DMS114 treated with DMSO at 0.1 percent for 48 hours (cell line): ENCODE results near the gene CAPN15.

Experiments
- DNase-seq: peaks from one replicate; lab custom pipeline; 2025; ENCODE audit not compliant: unreplicated experiment; lab: John Stamatoyannopoulos, UW

The CAPN15 gene

DNA sequence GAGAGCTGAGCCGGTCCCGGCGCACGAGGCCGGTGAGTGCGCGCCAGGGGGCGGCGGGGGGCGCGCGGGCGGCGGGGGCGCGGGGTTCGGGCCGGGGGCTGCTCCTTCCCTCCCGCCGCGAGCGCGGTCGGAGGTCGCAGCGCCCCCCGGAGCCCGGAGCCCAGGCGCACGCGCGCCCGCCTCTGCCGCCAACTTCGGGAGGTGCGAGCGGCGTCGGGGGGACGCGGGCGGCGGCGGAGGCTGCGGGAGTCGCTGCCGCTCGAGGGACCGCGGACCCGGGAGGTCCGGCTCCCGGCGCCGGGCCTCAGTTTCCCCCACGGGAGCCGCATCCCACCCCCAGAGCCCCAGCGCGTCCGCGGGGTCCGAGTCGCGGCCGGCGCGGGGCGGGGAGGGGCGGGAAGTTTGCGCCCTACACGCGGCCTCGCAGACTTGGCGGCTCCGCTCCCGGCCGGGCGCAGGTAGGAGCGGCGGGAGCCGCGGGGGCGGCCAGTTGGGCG lies 32.7 kb downstream of the CAPN15 start, which contains the start of gene PRR35:
Gene PRR35 (plus strand): TSS at position 191 of the 497 bp plus-strand sequence. CDS start 2,901 bp downstream, outside the sequence.
- no peak for DNase-seq

DNA sequence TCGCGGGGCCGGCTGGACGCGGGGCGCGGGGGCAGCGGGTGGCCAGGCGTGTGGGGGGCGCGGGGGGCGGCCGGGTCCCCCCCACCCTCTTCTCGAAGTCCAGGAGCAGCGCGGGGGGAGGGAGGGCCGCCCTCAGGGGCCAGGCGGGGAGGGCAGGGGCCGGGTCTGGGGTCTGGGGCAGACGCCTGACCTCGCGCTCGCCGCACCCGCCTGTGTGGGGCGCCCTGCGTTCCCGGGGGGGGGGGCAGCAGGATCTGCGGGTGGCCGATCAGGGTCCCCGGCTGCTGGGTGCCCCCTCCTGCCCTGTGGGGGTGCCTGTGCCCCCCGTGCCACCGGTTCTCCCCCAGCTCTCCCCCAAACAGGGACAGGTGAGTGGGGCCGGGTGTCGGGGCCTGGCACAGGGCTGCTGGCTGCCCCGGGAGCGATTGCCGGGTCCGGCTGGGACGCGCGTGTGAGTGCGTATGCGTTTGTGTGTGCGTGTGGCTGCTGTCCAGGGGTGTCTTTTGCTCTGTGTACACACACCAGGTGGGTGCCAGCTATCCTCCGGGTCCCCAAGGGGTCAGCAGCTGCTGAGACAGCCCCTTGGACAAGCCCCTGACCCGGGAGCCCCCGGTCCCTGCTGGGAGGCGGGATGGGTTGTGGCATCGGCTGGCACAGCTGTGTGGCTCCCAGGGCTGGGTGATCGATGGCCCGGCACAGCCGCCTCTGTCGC lies 33.3 kb downstream of the CAPN15 start:
- no peak for DNase-seq

DNA sequence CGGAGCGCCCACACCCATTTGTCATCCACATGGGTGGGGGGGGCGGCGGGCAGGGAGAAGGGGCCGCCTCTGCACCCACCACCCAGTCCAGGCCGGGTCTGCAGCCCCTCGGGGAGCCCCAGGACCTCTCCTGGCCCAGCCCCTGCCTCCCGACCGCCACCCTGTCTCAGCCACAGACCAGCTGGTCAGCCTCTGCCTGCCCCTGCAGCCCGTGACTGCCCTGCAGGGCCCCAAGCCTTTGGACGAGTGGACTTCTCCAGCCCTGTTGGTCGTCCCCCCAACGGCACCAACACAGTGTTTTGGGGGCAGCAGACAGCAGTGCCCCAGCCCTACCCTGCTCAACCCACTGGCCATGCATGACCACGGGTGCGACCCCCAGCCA lies 33.9 kb downstream of the CAPN15 start:
- DNase-seq: no peak

DNA sequence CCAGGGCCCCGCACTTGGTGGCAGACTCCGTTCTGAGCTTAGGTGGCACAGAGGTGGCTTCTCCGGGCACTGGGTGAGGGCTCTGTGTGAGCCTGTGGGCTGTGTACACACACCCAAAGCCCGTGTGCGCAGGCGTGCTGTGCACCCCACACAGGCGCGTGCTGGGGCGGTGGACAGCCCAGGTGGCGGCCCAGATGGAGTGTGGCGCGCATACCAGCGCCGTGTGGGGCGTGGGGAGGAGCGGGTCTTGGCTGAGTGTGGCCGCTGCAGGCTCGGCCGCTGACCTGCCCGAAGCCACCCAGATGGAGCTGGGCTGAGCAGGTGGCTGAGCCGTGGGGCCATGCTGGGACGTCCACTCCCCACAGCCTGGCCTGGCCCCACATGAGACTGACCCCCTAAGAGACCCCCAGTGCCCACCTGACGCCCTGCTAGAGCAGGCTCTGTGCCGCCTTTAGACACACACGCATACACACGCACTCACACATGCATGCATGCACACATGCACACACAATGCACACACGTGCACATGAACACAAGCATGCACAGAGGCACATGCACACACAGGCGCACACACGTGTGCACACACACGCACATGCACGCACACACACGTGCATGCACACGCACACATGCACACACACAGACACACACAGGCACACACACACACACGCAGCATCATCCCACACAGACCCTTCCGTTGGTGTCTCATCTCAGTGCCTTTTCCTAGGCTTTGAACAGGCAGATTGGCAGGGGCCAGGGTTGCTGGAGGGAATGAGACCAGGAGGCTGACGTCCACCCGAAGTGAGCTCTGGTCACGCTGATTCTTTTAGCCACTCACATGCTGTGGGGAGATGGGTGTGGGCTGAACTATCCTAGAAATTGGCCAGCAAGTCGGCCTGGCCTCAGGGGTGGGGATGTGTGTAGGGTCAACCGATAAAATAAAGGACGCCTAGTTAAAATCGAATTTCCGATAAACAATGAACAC lies 34.7 kb downstream of the CAPN15 start:
- no peak for DNase-seq

DNA sequence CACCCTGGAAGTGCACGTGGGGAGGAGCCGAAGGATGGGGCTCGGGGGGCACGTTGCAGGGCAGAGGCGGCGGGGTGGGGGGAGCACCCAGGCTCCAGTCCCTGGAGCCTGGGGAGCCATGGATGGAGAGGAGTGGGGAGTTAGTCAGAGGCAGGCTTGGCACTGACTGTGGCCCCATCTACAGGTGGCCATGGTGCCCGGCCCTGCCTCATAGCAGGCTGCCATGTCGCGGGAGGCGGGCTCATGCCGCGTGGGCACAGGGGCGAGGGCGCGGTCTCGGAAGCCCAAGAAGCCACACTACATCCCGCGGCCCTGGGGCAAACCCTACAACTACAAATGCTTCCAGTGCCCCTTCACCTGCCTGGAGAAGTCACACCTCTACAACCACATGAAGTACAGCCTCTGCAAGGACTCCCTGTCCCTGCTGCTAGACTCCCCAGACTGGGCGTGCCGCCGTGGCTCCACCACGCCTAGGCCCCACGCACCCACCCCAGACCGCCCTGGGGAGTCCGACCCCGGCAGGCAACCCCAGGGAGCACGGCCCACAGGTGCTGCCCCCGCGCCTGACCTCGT lies 35.6 kb downstream of the CAPN15 start:
- DNase-seq: no peak

DNA sequence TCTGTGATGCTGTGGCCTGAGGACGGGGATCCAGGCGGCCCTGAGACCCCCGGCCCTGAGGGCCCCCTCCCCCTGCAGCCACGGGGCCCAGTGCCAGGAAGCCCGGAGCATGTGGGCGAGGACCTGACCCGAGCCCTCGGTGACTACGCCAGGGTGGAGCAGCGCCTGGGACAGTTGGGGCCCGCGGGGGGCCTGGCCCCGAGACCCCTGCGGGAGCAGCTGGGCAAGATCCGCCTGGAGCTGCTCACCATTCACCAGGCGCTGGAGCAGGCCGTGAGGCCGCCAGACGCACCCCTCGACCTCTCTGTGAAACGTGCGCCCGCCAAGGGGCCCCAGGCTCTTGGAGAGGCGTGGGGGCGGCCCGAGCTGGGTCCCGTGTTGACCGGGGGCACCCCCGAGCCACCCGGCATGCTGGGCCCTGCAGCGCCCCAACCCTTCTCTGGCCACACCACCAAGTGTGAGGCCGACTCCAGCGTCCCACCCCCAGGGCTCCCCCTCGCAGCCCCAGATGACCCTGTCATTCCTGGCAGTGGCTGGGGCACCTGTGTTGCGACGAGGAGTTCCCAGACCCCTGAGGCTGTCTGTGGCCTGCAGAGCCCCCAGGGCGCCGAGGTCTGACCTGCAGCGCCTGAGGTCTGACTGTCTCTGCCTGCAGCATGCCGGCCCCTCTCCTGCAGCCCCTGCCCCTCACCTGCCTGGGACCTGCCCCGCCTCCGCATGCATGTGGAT lies 37.3 kb downstream of the CAPN15 start:
- DNase-seq: no peak

DNA sequence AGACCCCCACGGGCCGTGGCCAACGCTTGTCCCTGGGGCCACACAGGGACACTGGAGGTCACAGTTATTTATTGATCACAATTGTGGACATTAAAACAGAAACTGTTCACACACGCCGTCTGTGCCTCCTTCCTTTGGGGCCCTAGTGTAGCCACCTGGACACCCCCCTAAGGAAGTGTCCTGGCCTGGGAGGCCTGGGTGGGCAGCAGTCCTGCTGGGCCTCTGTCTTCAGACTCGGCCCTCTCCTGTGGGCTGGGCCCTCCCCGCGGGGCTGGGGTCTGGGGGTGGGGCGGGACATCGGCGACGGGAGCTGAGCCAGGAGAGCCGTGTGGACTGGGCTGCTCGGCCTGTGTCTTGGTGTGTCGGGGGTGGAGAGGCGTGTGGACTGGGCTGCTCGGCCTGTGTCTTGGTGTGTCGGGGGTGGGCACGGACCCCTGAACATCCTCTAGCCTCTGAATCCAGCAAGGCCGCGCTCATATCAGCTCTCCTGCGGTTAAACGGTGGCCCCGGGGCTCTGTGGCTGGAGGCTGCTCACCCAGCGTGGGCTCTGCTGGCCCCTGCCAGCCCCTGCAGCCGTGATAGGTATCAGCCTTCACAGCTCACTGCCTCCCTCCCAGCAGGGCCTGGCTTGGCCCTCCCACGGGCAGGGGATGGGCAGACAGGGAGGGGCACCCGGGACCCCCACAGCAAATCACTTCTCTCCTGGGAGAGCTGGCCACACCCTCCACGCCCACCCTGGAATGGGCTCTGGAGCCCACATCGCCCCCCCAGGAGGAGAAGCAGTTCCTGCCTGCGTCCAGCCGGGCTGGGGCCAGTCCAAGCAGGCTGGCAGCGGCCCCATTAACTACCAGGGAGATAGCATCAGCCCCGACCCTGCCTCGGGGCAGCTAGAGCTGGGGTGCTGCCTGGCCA lies 38.2 kb downstream of the CAPN15 start:
- DNase-seq: no peak

DNA sequence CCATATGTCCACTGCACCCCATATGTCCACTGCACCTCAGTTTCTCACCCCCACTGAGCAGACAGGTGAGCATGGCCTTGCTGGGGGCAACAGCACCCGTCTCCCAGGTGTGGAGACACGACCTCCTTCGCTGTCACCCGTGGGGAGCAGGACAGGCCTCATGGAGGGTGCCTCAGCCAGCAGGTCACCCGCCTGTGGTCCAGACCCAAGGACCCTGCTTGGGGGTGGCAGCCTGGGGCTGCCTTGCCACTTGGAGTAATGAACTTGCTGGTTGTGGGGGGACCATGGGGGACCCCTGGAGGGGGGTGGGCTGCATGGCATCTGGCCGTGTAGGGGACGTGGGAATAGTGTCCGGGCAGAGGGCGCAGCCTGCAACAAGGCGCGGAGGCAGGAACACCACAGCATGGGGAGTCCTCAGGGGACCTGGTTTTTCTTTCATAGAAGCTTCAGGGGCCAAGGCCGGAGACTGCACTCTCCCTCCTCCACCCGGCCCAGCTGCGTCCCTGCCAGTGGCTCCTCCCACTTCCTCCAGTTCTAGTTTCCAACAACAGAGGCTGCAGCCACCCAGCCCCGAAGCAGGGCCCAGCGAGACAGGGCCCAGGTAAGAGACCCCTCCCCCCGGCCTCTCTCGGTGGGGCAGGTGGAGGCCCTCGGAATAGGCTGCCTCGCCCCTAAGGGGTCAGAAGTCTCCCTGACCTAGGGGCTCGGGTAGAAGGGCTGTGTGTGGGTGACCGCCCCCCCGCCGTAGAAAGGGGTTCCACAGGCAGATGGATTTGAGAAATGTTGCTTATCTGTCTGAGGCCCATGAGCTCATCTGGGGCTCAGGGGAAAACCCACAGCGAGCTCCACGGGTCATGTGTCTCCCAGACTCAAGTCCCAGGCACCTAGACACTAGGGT lies 39.2 kb downstream of the CAPN15 start, which contains the start of gene NHLRC4:
Gene NHLRC4 (plus strand): TSS at position 531 of the 898 bp plus-strand sequence. CDS start 1,043 bp downstream, outside the sequence.
- no peak for DNase-seq

DNA sequence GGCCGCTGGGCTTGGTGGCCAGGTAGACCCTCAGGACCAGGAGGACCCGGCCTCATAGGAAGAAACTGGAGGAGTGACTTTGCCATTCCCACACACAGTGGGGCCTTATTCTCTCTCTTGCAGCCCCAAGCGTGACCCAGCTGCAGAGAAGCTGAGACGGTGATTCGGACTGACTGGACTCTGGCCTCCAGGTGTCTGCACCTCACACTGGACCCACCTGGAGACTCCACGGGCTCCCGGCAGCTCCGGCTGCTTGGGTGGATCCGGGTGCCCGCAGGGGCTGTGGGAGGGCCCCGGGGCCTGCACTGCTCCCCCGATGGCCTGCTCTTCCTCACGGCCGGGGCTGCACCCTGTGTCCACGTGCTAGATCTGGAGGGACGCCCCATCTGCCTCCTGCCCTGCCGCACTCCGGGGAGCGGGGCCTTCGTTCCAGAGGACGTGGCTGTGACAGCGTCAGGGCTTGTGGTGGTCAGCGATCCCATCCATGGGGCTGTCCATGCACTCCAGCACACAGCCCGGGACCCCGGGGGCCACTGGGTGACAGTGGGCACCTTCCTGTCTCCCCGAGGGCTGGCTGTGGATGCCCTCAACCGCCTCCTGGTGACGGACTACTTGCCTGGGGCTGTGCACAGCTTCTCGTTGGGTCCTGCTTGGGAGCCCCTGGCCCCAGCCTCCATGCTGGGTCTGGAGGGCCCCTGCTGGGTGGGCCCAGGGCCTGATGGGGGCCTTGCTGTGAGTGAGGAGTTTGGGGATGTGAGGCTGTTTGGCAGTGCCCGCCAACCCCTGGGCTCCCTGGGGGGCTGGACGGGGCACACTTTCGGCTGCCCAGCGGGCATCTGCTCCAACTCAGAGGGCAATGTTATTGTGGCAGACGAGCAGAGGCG lies 40.1 kb downstream of the CAPN15 start:
- no peak for DNase-seq

DNA sequence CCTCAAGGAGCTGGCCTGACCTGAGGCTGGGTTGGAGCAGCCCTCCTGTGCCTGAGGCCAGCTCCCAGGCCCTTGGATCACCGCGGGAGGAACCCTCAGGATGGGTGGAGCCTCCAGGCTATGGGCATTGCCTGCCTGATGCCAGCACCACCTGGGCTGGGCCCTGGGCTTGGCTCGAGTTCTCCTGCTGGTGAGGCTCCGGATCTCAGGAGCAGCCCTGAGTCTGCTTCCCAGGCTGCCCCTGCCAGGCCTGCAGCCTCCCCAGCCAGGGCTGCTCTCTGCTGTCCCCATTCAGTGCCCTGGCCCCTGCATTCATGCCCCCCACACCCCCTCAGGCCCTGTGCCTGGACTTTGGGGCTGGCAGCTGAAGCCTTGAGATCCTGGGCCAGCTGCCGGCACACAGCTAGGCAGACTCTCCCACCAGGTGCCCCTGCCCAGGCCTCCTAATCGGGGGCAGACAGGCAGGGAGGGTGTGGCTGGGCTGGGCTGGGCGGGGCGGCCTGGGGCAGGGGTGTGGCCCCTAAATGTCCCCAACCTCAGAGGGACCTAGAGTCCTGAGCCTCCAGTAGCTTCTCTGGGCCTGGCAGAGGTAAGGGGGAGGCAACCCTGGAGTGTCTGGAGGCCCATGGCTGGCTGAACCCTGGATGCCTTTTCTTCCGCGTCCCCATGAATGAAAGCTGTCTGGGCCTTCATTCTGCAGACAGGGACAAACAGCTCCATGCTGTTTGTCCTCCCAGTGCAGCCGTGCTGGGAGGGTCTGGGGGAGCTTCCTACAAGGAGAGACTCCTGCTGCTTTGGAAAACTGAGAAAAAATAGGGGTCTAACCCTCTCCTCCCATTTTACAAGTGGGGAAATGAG lies 41.1 kb downstream of the CAPN15 start:
- no peak for DNase-seq

DNA sequence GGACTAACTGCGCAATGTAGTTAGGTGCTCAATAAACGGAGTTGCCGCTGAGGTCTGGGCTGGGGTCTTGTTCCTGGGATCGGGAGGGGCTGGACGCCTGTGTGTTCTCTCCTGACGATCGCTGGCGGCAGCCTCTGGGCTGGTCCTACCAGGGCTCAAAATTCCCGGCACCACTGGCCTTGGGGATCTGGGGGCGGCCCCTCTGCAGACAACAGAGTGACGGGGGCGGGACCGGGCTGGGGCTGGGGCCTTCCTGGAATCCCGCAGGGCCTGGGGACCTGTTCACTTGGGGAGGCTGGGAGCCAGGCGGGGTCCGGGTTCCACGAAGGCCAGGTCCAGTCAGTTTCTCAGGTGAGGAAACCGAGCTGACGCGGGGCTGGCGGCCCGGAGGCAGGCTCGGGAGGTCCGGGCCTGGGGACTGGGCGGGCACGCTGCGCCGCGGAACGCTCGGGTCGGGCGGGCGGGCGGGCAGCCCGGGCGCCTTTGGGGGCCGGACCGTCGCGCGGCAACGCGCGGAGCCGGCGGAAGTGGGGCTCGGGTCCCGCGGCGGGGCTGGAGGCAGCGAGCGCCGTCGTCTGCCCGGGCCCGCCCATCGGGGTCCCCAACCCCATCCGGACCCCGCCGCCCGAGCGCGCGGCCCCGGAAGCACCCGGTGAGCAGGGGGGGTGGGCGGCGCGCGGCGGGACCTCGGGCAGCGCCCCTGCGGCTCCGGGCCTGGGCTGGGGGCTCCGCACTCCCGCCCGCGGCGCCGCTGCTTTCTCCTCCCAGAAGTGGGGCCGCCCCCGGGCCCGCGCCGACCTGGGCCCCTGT lies 42.1 kb downstream of the CAPN15 start, which contains the start of gene PIGQ:
Gene PIGQ (plus strand): TSS at position 524 of the 810 bp plus-strand sequence. CDS start 4,107 bp downstream, outside the sequence.
- no peak for DNase-seq

DNA sequence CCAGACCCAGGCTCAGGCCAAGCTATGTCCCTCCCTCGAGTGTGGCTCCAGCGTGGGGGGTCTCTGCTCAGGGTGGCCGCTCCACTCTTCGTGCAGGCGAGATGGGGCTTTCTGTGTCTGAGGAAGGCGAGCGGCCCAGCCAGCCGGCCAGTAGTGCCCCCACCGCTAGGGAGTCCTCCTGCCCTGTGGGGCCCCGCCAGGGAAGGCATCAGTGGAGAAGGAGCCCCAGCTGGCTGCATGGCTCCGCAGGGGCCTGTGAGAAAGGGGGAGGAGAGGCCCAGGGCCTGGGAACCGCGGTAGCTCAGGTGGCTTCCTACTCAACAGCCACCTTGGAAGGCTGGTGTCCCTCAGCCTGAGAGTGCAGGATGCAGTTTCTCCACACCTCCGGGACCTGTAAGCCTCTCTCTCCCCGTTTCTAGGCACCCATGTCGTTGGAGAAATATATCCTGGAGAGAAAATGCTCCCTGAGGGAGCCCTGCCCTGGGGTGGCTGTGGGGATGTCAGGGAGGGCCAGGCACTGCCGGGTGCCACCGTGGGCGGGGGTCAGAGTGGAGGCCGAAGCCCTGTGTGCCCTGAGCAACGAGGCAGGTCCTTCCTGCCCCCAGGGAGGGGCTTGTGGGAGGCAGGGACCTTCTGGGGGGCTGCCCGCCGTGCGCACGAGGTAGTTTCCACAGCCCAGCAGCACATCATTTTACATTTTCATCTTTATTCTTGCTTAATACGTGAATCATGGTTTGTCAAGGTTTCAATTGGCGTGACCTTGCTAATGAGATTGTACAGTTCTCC lies 45.5 kb downstream of the CAPN15 start:
- no peak for DNase-seq

DNA sequence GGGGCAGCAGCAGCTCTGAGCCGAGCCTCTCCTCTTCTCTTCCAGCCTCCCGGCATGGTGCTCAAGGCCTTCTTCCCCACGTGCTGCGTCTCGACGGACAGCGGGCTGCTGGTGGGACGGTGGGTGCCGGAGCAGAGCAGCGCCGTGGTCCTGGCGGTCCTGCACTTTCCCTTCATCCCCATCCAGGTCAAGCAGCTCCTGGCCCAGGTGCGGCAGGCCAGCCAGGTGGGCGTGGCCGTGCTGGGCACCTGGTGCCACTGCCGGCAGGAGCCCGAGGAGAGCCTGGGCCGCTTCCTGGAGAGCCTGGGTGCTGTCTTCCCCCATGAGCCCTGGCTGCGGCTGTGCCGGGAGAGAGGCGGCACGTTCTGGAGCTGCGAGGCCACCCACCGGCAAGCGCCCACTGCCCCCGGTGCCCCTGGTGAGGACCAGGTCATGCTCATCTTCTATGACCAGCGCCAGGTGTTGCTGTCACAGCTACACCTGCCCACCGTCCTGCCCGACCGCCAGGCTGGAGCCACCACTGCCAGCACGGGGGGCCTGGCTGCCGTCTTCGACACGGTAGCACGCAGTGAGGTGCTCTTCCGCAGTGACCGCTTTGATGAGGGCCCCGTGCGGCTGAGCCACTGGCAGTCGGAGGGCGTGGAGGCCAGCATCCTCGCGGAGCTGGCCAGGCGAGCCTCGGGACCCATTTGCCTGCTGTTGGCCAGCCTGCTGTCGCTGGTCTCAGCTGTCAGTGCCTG lies 46.7 kb downstream of the CAPN15 start:
- no peak for DNase-seq
